ENCODE measurements around the gene MCRIP2.

GRCh38 chr16:624526-625070 is 17.0 kb upstream of the MCRIP2 start:
- TF ChIP-seq RAD21 (IDR thresholded peaks at IDR 0.05 in 1 of 2, conservative IDR thresholded peaks at IDR 0.05 in 1 of 2; ENCODE audit: low read depth in 2 of 2, low read length in 2 of 2) (no peak), EP300 (IDR thresholded peaks at IDR 0.05; ENCODE audit: borderline replicate concordance in 1 of 2, low read depth in 2 of 2, low read length in 2 of 2) (no peak), CTCF (IDR thresholded peaks at IDR 0.05; ENCODE audit: control extremely low read depth in 1 of 3, insufficient read depth in 1 of 3, low read depth in 1 of 3, low read length in 3 of 3) (no peak), POLR2AphosphoS5 (IDR thresholded peaks at IDR 0.05; ENCODE audit: low read depth, low read length) (no peak), CBX8 (IDR thresholded peaks at IDR 0.05; ENCODE audit: borderline replicate concordance, low read depth, low read length) (no peak), POLR2A (IDR thresholded peaks at IDR 0.05; ENCODE audit: control extremely low read depth in 1 of 2, low read depth in 2 of 2, low read length in 2 of 2) (no peak), ZNF274 (IDR thresholded peaks at IDR 0.05; ENCODE audit: borderline replicate concordance, extremely low read depth, low read length) (no peak), JUN (IDR thresholded peaks at IDR 0.05; ENCODE audit: low read depth, low read length) (no peak), TAF1 (IDR thresholded peaks at IDR 0.05; ENCODE audit: low read depth, low read length) (no peak), NRF1 (IDR thresholded peaks at IDR 0.05; ENCODE audit: low read depth, low read length) (no peak), CBX5 (IDR thresholded peaks at IDR 0.05; ENCODE audit: low read depth, low read length) (no peak), SP1 (IDR thresholded peaks at IDR 0.05; ENCODE audit: low read depth, low read length) (no peak)

Measured in H1 (cell line).